ENCODE measurements around the gene PANX2. TPM values are rescaled to one million over a fixed set of nuclear protein-coding genes. Genes with fewer than 3 reads are reported as not detected.

Gene PANX2
- total and polyA plus RNA-seq, 2 of the 13 experiments (the other 11 are each of a cell fraction or from before 2014, with no cell fraction given), result 0.15 to 1.1 TPM

- TF ChIP-seq ZBTB40 (IDR thresholded peaks at IDR 0.05) (no peak), ZBTB40 (CRISPR knock-in tag; IDR thresholded peaks at IDR 0.05) (0 out of 2 replicates have a peak, but pooled peaks have one; percentile 20), ZKSCAN8 (CRISPR knock-in tag; IDR thresholded peaks at IDR 0.05; ENCODE audit: borderline replicate concordance) (no peak), KLF9 (CRISPR knock-in tag; IDR thresholded peaks at IDR 0.05; ENCODE audit: low read depth) (no peak), MAFK (conservative IDR thresholded peaks at IDR 0.05 in 1 of 2, IDR thresholded peaks at IDR 0.05 in 1 of 2; ENCODE audit: low read length in 2 of 2) (no peak), NCOA1 (CRISPR knock-in tag; IDR thresholded peaks at IDR 0.05) (no peak), SMAD3 (CRISPR knock-in tag; IDR thresholded peaks at IDR 0.05) (no peak), MXI1 (IDR thresholded peaks at IDR 0.05; ENCODE audit: borderline replicate concordance, low read depth, low read length) (no peak), THAP11 (CRISPR knock-in tag; IDR thresholded peaks at IDR 0.05) (0 out of 2 replicates have a peak, but pooled peaks have one; percentile 9), AHR (CRISPR knock-in tag; IDR thresholded peaks at IDR 0.05) (no peak), POLR2AphosphoS5 (IDR thresholded peaks at IDR 0.05; ENCODE audit: low read depth, low read length) (peak; percentile 51), ZNF607 (CRISPR knock-in tag; IDR thresholded peaks at IDR 0.05; ENCODE audit: borderline replicate concordance) (no peak), RFX5 (IDR thresholded peaks at IDR 0.05; ENCODE audit: low read depth, low read length) (no peak), ZNF44 (CRISPR knock-in tag; IDR thresholded peaks at IDR 0.05) (no peak), ZMAT5 (CRISPR knock-in tag; IDR thresholded peaks at IDR 0.05; ENCODE audit: borderline replicate concordance, low read depth) (no peak), CEBPB (IDR thresholded peaks at IDR 0.05; ENCODE audit: borderline replicate concordance, low read depth, low read length) (no peak), ARNTL (CRISPR knock-in tag; IDR thresholded peaks at IDR 0.05) (peak; percentile 47; the same call in 1 of the 2 replicates), BCLAF1 (IDR thresholded peaks at IDR 0.05) (no peak)
Observed at GRCh38 chr22:50145721-50146438, 24.7 kb upstream of the PANX2 start (continued).

Measured in HepG2 (cell line).